ENCODE results near the gene EPS8.

- TF ChIP-seq CTCF (IDR thresholded peaks at IDR 0.05) = no peak
- TF ChIP-seq POLR2A (IDR thresholded peaks at IDR 0.05) = no peak
Measured at GRCh38 chr12:15601210-15601800, 187.9 kb downstream of the EPS8 start.

Data from stomach (tissue), 4 donors.